Measurements from ENCODE around the gene CHSY1.

GRCh38 chr15:101167753-101168462 is 83.9 kb downstream of the CHSY1 start:
- TF ChIP-seq CTCF (IDR thresholded peaks at IDR 0.05) (no peak), POLR2AphosphoS5 (IDR thresholded peaks at IDR 0.05) (peak; percentile 16 to 52), POLR2A (IDR thresholded peaks at IDR 0.05; ENCODE audit: low read depth) (no peak), EP300 (IDR thresholded peaks at IDR 0.05) (peak; percentile 84)
